IPS DF 6.9 (cell line): ENCODE results near the gene INPP4B.

Experiments
- DNase-seq: peaks from one replicate; pipeline ENCODE4 v3.0.0-alpha.2; 2013; ENCODE audit warnings: low read depth, low spot score
- H3K27ac ChIP-seq: one replicate; pipeline ENCODE4 v1.5.1; 2013; ENCODE audit warnings: low read length, control low read depth
- H3K27me3 ChIP-seq: 2 replicates; pipeline ENCODE4 v1.6.1; 2013; ENCODE audit warnings: mild to moderate bottlenecking, low read length; ENCODE audit not compliant: control insufficient read depth, insufficient read depth
- H3K36me3 ChIP-seq: 2 replicates; pipeline ENCODE4 v1.6.1; 2013; ENCODE audit warnings: low read length; ENCODE audit not compliant: control insufficient read depth, insufficient read depth
- H3K4me1 ChIP-seq: 2 replicates; pipeline ENCODE4 v1.6.1; 2013; ENCODE audit warnings: low read length; ENCODE audit not compliant: control insufficient read depth, insufficient read depth
- H3K4me3 ChIP-seq: 2 replicates; pipeline ENCODE4 v1.5.1; 2013; ENCODE audit warnings: mild to moderate bottlenecking, low read length
- H3K9me3 ChIP-seq: 2 replicates; pipeline ENCODE4 v1.6.1; 2013; ENCODE audit warnings: low read length, inconsistent platforms; ENCODE audit not compliant: control insufficient read depth, insufficient read depth
- WGBS: extraction: QIAGEN DNeasy Blood & Tissue Kit; methylation state at CpG from one replicate; pipeline ENCODE4 v1.1.7; 2013; ENCODE audit warnings: mixed read lengths, missing lambda C conversion rate; ENCODE audit not compliant: insufficient read length, insufficient coverage; 5-methylcytosine and 5-hydroxymethylcytosine counted together

Gene INPP4B

GRCh38 chr4:142706381-142706780, 139.7 kb downstream of the INPP4B start:
- WGBS, result no CpG with 5 or more reads among the region's 1 CpG
- no peaks in the 10 kb centered on the region for H3K9me3 ChIP-seq

GRCh38 chr4:142705820-142706219, 140.3 kb downstream of the INPP4B start:
- no peak overlapping the region for H3K27ac ChIP-seq
- no CpG with 5 or more reads among the region's 1 CpG for WGBS
- H3K36me3 ChIP-seq, result no peaks in the 10 kb centered on the region
- peaks cover 5% of the 10 kb centered on the region; the same call in 1 of the 2 replicates for H3K27me3 ChIP-seq
- no peaks in the 10 kb centered on the region for H3K9me3 ChIP-seq
- DNase-seq, result no peak
- H3K4me3 ChIP-seq, result no peak overlapping the region
- peaks cover 2% of the 10 kb centered on the region for H3K4me1 ChIP-seq

More at GRCh38 chr4:142706381-142706780, 139.7 kb downstream of the INPP4B start:
- no peak overlapping the region for H3K27ac ChIP-seq
- no peak for DNase-seq
- H3K4me3 ChIP-seq, result no peak overlapping the region
- no peaks in the 10 kb centered on the region for H3K36me3 ChIP-seq
- H3K4me1 ChIP-seq, result peaks cover 2% of the 10 kb centered on the region
- H3K27me3 ChIP-seq, result peaks cover 5% of the 10 kb centered on the region; the same call in 1 of the 2 replicates

- Histone ChIP-seq H3K4me1 (peaks cover 2% of the 10 kb centered on the region), H3K4me3 (no peak overlapping the region), H3K27ac (no peak overlapping the region), H3K9me3 (no peaks in the 10 kb centered on the region), H3K27me3 (no peaks in the 10 kb centered on the region), H3K36me3 (no peaks in the 10 kb centered on the region)
- no CpG with 5 or more reads among the region's 4 CpGs for WGBS
- no peak for DNase-seq
Measured at GRCh38 chr4:142703694-142704309, 142.3 kb downstream of the INPP4B start.

- Histone ChIP-seq H3K4me1 (no peaks in the 10 kb centered on the region), H3K4me3 (no peak overlapping the region), H3K27me3 (no peaks in the 10 kb centered on the region), H3K27ac (no peak overlapping the region), H3K9me3 (no peaks in the 10 kb centered on the region), H3K36me3 (no peaks in the 10 kb centered on the region)
- no peak for DNase-seq
Measured at GRCh38 chr4:142701017-142701416, 145.1 kb downstream of the INPP4B start.

- no peaks in the 10 kb centered on the region for H3K27me3 ChIP-seq
- no peaks in the 10 kb centered on the region for H3K4me1 ChIP-seq
- H3K4me3 ChIP-seq, result no peak overlapping the region
- no peaks in the 10 kb centered on the region for H3K9me3 ChIP-seq
- no peaks in the 10 kb centered on the region for H3K36me3 ChIP-seq
- no peak for DNase-seq
- no peak overlapping the region for H3K27ac ChIP-seq
Measured at GRCh38 chr4:142700531-142700930, 145.6 kb downstream of the INPP4B start.

GRCh38 chr4:142698552-142698951, 147.5 kb downstream of the INPP4B start:
- H3K27ac ChIP-seq, result no peak overlapping the region
- no CpG with 5 or more reads among the region's 1 CpG for WGBS
- H3K9me3 ChIP-seq, result no peaks in the 10 kb centered on the region
- no peaks in the 10 kb centered on the region for H3K27me3 ChIP-seq
- no peak for DNase-seq
- H3K36me3 ChIP-seq, result no peaks in the 10 kb centered on the region
- no peak overlapping the region for H3K4me3 ChIP-seq
- no peaks in the 10 kb centered on the region for H3K4me1 ChIP-seq

- DNase-seq, result no peak
- no peaks in the 10 kb centered on the region for H3K9me3 ChIP-seq
- H3K4me3 ChIP-seq, result no peak overlapping the region
- no peak overlapping the region for H3K27ac ChIP-seq
- whole genome bisulfite sequencing, result no CpG with 5 or more reads among the region's 1 CpG
- no peaks in the 10 kb centered on the region for H3K36me3 ChIP-seq
- H3K4me1 ChIP-seq, result no peaks in the 10 kb centered on the region
- no peaks in the 10 kb centered on the region for H3K27me3 ChIP-seq
Measured at GRCh38 chr4:142697928-142698327, 148.2 kb downstream of the INPP4B start.

GRCh38 chr4:142697320-142697719, 148.8 kb downstream of the INPP4B start:
- Histone ChIP-seq H3K36me3 (no peaks in the 10 kb centered on the region), H3K4me3 (no peak overlapping the region), H3K27ac (no peak overlapping the region), H3K9me3 (no peaks in the 10 kb centered on the region), H3K27me3 (no peaks in the 10 kb centered on the region), H3K4me1 (no peaks in the 10 kb centered on the region)
- no CpG with 5 or more reads among the region's 2 CpGs for WGBS
- DNase-seq, result no peak

GRCh38 chr4:142696334-142697122, 149.6 kb downstream of the INPP4B start:
- DNase-seq, result no peak
- no peak overlapping the region for H3K27ac ChIP-seq
- H3K4me1 ChIP-seq, result no peaks in the 10 kb centered on the region
- no peaks in the 10 kb centered on the region for H3K9me3 ChIP-seq
- no peaks in the 10 kb centered on the region for H3K27me3 ChIP-seq
- H3K4me3 ChIP-seq, result no peak overlapping the region
- H3K36me3 ChIP-seq, result no peaks in the 10 kb centered on the region
- no CpG with 5 or more reads among the region's 3 CpGs for WGBS

GRCh38 chr4:142690406-142691163, 155.5 kb downstream of the INPP4B start:
- WGBS, result no CpG with 5 or more reads among the region's 4 CpGs
- no peak for DNase-seq
- H3K27ac ChIP-seq, result no peak overlapping the region
- H3K27me3 ChIP-seq, result no peaks in the 10 kb centered on the region
- no peak overlapping the region for H3K4me3 ChIP-seq
- no peaks in the 10 kb centered on the region for H3K9me3 ChIP-seq
- no peaks in the 10 kb centered on the region for H3K36me3 ChIP-seq
- H3K4me1 ChIP-seq, result no peaks in the 10 kb centered on the region
